K562 (cell line): ENCODE measurements around the gene ARHGAP35. TPM values are rescaled to one million over a fixed set of nuclear protein-coding genes. Genes with fewer than 3 reads are reported as not detected.

Experiments
- C11orf30 ChIP-seq: fragments of 450-650 bp; IDR thresholded peaks from 2 replicates; pipeline ENCODE4 v1.6.1; 2016; ENCODE audit warnings: low read depth, mild to moderate bottlenecking
- DIDO1 ChIP-seq: fragments of 450-650 bp; IDR thresholded peaks from 2 replicates; pipeline ENCODE4 v1.6.1; 2016; ENCODE audit warnings: low read depth, missing biosample characterization, missing genetic modification characterization
- HNRNPUL1 ChIP-seq: fragments of 200-400 bp; formaldehyde crosslinking; IDR thresholded peaks from 2 replicates; pipeline ENCODE4 v1.6.1; 2017; ENCODE audit warnings: low read length
- KDM2B ChIP-seq: fragments of 250-450 bp; sonication (Bioruptor Pico); IDR thresholded peaks from 2 replicates; pipeline ENCODE4 v1.8.0; 2021; ENCODE audit warnings: mild to moderate bottlenecking, moderate library complexity
- KDM4B ChIP-seq, 2 experiments: fragments of 450-650 bp in 1 of 2; sonication (generic) in 1 of 2; IDR thresholded peaks; 2 replicates each; pipeline ENCODE4 v1.6.1; 2016 to 2017; ENCODE audit warnings: borderline replicate concordance in 2 of 2, antibody characterized with exemption in 1 of 2, low read depth in 1 of 2, mild to moderate bottlenecking in 1 of 2
- KLF16 ChIP-seq: IDR thresholded peaks from 2 replicates; pipeline ENCODE4 v1.6.1; 2016; ENCODE audit warnings: antibody characterized with exemption
- MIER1 ChIP-seq: fragments of 450-650 bp; IDR thresholded peaks from 2 replicates; pipeline ENCODE4 v1.6.1; 2016; ENCODE audit warnings: antibody characterized with exemption, mild to moderate bottlenecking, low read depth
- NFRKB ChIP-seq: fragments of 450-650 bp; IDR thresholded peaks from 2 replicates; pipeline ENCODE4 v1.6.1; 2016; ENCODE audit warnings: low read depth
- NFYB ChIP-seq: IDR thresholded peaks from 2 replicates; pipeline ENCODE4 v1.6.1; 2011; ENCODE audit warnings: mild to moderate bottlenecking, moderate library complexity; ENCODE audit not compliant: insufficient read length; ENCODE audit errors: extremely low read depth
- NR1H2 ChIP-seq: sonication (generic); formaldehyde crosslinking; IDR thresholded peaks from 2 replicates; pipeline ENCODE4 v1.4.0; 2020; ENCODE audit warnings: mild to moderate bottlenecking, missing genetic modification reagents
- PHF8 ChIP-seq: fragments of 200-600 bp; sonication (generic); IDR thresholded peaks from 2 replicates; pipeline ENCODE4 v1.6.1; 2012; ENCODE audit warnings: mixed run types, mild to moderate bottlenecking, inconsistent platforms, low read length, moderate library complexity, borderline replicate concordance
- SAFB2 ChIP-seq: fragments of 200-400 bp; formaldehyde crosslinking; IDR thresholded peaks from 2 replicates; pipeline ENCODE4 v1.6.1; 2018; ENCODE audit warnings: borderline replicate concordance, low read length, low read depth, moderate library complexity; ENCODE audit not compliant: severe bottlenecking
- SIN3A ChIP-seq, 2 experiments: fragments of 150-350 bp in 1 of 2; IDR thresholded peaks; 2 replicates each; pipeline ENCODE4 v1.6.1; 2011 to 2016; ENCODE audit warnings: borderline replicate concordance in 2 of 2, low read depth in 2 of 2, low read length in 2 of 2, mild to moderate bottlenecking in 2 of 2, moderate library complexity in 2 of 2; ENCODE audit not compliant: control insufficient read depth in 1 of 2
- SIN3B ChIP-seq: fragments of 450-650 bp; IDR thresholded peaks from 2 replicates; pipeline ENCODE4 v1.6.1; 2017; ENCODE audit warnings: low read depth, mild to moderate bottlenecking, moderate library complexity
- SRSF1 ChIP-seq: fragments of 200-400 bp; formaldehyde crosslinking; IDR thresholded peaks from 2 replicates; pipeline ENCODE4 v1.6.1; 2017; ENCODE audit warnings: mild to moderate bottlenecking, low read depth, low read length, moderate library complexity
- YY1 ChIP-seq, 3 experiments: IDR thresholded peaks; 2 replicates each; pipeline ENCODE4 v1.6.1; 2011; ENCODE audit warnings: low read length in 2 of 3, mild to moderate bottlenecking in 2 of 3, moderate library complexity in 2 of 3, borderline replicate concordance in 1 of 3, control low read depth in 1 of 3, low read depth in 1 of 3; ENCODE audit not compliant: insufficient read depth in 3 of 3, insufficient replicate concordance in 2 of 3, control insufficient read depth in 1 of 3, insufficient read length in 1 of 3; ENCODE audit errors: extremely low read depth in 1 of 3
- ZBTB49 ChIP-seq: sonication (generic); formaldehyde crosslinking; IDR thresholded peaks from 2 replicates; pipeline ENCODE4 v1.8.0; 2022; ENCODE audit warnings: missing genetic modification reagents, mild to moderate bottlenecking, borderline replicate concordance
- ZNF121 ChIP-seq: sonication (generic); formaldehyde crosslinking; conservative IDR thresholded peaks from 2 replicates; pipeline ENCODE4 v1.8.0; 2022; ENCODE audit warnings: missing genetic modification reagents
- ZNF444 ChIP-seq: fragments of 250-450 bp; sonication (Bioruptor Pico); IDR thresholded peaks from 2 replicates; pipeline ENCODE4 v1.4.0; 2020; ENCODE audit warnings: mild to moderate bottlenecking, moderate library complexity
- ZNF583 ChIP-seq: fragments of 250-450 bp; sonication (Bioruptor Pico); IDR thresholded peaks from 2 replicates; pipeline ENCODE4 v1.4.0; 2020
- polyA plus RNA-seq, 8 experiments: library from polyadenylated mRNA; depleted of rRNA in 4 of 8; stranded (reverse) in 5 of 8; unstranded in 3 of 8; fragments of >200 nt; fragmentation: Nextera tagmentation in 2 of 8; fragmentation: Illumina TruSeq in 1 of 8; extraction: Ambion mirVana in 2 of 8; extraction: Trizol in 1 of 8; gene quantifications; 2 replicates each; pipeline versions ENCODE4 v1.2.1 to v1.2.3, GENCODE V29; 2011 to 2014; ENCODE audit warnings: inconsistent platforms in 1 of 8, missing spikeins in 1 of 8
- total RNA-seq, 7 experiments: library from RNA; depleted of rRNA in 6 of 7; stranded (reverse); fragments of >200 nt in 6 of 7; fragmentation: Illumina TruSeq in 2 of 7; extraction: Trizol in 2 of 7; gene quantifications; 2 replicates each; pipeline versions ENCODE4 v1.2.1 to v1.2.3, GENCODE V29; 2011 to 2021; ENCODE audit warnings: low replicate concordance in 1 of 7
- TF ChIP-seq, protein P1 (sequence below): fragments of 250-450 bp; sonication (Bioruptor Pico); IDR thresholded peaks from 2 replicates; pipeline ENCODE4 v1.8.0; 2022; ENCODE audit warnings: inconsistent platforms
- TF ChIP-seq, protein P2 (sequence below): fragments of 450-650 bp; formaldehyde crosslinking; IDR thresholded peaks from 2 replicates; pipeline ENCODE4 v1.4.0; 2020; ENCODE audit warnings: mild to moderate bottlenecking, moderate library complexity

The ARHGAP35 gene
- total and polyA plus RNA-seq, 9 of the 15 experiments (the other 6 are each of a cell fraction or from before 2014, with no cell fraction given) = 0.27 to 26.4 (median 10.2) TPM

- no peak for TF ChIP-seq NFYB
- peak; percentile 40 to 90 (median 84) for TF ChIP-seq YY1 (IDR thresholded peaks at IDR 0.05; ENCODE audit: borderline replicate concordance in 1 of 3, control insufficient read depth in 1 of 3, extremely low read depth in 1 of 3, insufficient read depth in 3 of 3, insufficient read length in 1 of 3, insufficient replicate concordance in 2 of 3, low read depth in 1 of 3, low read length in 2 of 3)
- TF ChIP-seq KDM4B (IDR thresholded peaks at IDR 0.05; ENCODE audit: borderline replicate concordance in 2 of 2, low read depth in 1 of 2) = no peak; a peak in 1 of 4 replicates
- peak; percentile 17 to 31; a peak in 1 of 4 replicates for TF ChIP-seq SIN3A (IDR thresholded peaks at IDR 0.05; ENCODE audit: borderline replicate concordance in 2 of 2, control insufficient read depth in 1 of 2, low read depth in 2 of 2, low read length in 2 of 2)
- TF ChIP-seq ZBTB49 (CRISPR knock-in tag) = no peak
- TF ChIP-seq, protein P1, sequence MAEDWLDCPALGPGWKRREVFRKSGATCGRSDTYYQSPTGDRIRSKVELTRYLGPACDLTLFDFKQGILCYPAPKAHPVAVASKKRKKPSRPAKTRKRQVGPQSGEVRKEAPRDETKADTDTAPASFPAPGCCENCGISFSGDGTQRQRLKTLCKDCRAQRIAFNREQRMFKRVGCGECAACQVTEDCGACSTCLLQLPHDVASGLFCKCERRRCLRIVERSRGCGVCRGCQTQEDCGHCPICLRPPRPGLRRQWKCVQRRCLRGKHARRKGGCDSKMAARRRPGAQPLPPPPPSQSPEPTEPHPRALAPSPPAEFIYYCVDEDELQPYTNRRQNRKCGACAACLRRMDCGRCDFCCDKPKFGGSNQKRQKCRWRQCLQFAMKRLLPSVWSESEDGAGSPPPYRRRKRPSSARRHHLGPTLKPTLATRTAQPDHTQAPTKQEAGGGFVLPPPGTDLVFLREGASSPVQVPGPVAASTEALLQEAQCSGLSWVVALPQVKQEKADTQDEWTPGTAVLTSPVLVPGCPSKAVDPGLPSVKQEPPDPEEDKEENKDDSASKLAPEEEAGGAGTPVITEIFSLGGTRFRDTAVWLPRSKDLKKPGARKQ (CRISPR knock-in tag) = no peak
- no peak for TF ChIP-seq HNRNPUL1
- TF ChIP-seq ZNF583 (CRISPR knock-in tag) = no peak
- TF ChIP-seq SRSF1 = 0 out of 2 replicates have a peak, but pooled peaks have one; percentile 9
- no peak for TF ChIP-seq C11orf30
- TF ChIP-seq NFRKB = no peak
- 0 out of 2 replicates have a peak, but pooled peaks have one; percentile 3 for TF ChIP-seq KLF16
- TF ChIP-seq, protein P2, sequence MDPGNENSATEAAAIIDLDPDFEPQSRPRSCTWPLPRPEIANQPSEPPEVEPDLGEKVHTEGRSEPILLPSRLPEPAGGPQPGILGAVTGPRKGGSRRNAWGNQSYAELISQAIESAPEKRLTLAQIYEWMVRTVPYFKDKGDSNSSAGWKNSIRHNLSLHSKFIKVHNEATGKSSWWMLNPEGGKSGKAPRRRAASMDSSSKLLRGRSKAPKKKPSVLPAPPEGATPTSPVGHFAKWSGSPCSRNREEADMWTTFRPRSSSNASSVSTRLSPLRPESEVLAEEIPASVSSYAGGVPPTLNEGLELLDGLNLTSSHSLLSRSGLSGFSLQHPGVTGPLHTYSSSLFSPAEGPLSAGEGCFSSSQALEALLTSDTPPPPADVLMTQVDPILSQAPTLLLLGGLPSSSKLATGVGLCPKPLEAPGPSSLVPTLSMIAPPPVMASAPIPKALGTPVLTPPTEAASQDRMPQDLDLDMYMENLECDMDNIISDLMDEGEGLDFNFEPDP (CRISPR knock-in tag) = no peak
- TF ChIP-seq KDM2B (CRISPR knock-in tag) = no peak
- TF ChIP-seq MIER1 = no peak
- no peak for TF ChIP-seq ZNF121
- no peak for TF ChIP-seq DIDO1 (tag)
- no peak for TF ChIP-seq SAFB2
- TF ChIP-seq PHF8 = peak; percentile 2; the same call in 1 of the 2 replicates
- peak; percentile 72 for TF ChIP-seq ZNF444 (CRISPR knock-in tag)
- TF ChIP-seq NR1H2 (CRISPR knock-in tag) = no peak
- peak; percentile 46; the same call in 1 of the 2 replicates for TF ChIP-seq SIN3B
Observed at GRCh38 chr19:46860846-46861690, at the start of gene ARHGAP35 (continued).
